ENCODE data around the gene PLK3.
"Not testable (repeated sequence)": the region's sequence is repeated elsewhere in the genome, so short reads cannot be mapped to it uniquely, and the experiment has no call there.

Gene PLK3

DNA sequence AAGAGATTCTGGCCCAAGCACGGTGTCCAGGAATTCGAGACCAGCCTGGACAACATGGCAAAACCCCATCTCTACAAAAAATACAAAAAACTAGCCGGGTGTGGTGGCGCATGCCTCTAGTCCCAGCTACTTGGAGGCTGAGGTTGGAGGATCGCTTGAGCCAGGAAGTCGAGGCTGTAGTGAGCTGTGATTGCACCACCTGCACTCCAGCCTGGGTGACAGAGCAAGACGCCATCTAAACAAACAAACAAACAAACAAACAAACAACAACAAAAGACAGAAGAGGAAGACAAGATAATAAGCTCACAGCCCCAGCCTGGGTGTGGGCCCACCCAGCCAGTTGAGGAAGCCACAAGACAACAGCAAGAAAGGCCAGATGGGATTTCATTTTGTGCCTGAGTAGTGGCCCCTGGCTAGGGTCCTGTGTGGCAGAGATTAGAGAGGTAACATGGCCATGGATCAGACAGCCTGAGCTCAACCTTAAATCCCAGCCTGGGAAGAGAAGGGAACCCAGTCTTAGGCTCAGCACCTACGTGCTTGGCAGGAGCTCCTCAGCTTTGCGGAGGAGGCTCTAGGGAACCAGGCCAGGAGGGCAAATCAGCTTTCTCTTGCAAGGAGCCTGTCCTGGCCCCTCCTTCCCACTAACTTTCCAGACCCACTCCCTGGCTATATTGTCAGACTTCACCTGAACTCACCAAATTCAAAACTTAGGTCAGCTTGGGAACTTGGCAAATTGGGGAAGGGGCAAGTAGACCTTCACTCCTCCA, 7.3 kb upstream of the PLK3 start:
- Histone ChIP-seq H3K36me3 (ENCODE audit: control insufficient read depth, insufficient read depth, low read length) (no peaks in the 10 kb centered on the region), H3K4me3 (ENCODE audit: low read length) (no peak overlapping the region), H3K27me3 (ENCODE audit: control insufficient read depth, insufficient read depth, low read length) (no peaks in the 10 kb centered on the region), H3K9ac (ENCODE audit: low read length) (no peak overlapping the region), H3K4me1 (ENCODE audit: control insufficient read depth, insufficient read depth, low read length) (peaks cover 8% of the 10 kb centered on the region), H3K9me3 (ENCODE audit: control insufficient read depth, low read length) (no peaks in the 10 kb centered on the region)

DNA sequence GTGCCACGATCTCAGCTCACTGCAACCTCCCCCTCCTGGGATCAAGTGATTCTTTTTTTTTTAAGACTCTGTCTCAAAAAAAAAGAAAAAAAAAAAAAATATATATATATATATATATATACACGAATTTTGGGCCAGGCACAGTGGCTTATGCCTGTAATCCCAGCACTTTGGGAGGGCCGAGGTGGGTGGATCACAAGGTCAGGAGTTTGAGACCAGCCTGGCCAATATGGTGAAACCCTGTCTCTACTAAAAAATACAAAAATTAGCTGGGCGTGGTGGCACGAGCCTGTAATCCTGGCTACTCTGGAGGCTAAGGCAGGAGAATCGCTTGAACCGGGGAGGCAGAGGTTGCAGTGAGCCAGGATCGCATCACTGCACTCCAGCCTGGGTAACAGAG, 2.3 kb upstream of the PLK3 start:
- not testable (repeated sequence) for H3K36me3 ChIP-seq (ENCODE audit: control insufficient read depth, insufficient read depth, low read length); H3K9ac ChIP-seq (ENCODE audit: low read length); H3K4me3 ChIP-seq (ENCODE audit: low read length); H3K9me3 ChIP-seq (ENCODE audit: control insufficient read depth, low read length); H3K27me3 ChIP-seq (ENCODE audit: control insufficient read depth, insufficient read depth, low read length)
- peaks cover 11% of the 10 kb centered on the region for H3K4me1 ChIP-seq (ENCODE audit: control insufficient read depth, insufficient read depth, low read length)

DNA sequence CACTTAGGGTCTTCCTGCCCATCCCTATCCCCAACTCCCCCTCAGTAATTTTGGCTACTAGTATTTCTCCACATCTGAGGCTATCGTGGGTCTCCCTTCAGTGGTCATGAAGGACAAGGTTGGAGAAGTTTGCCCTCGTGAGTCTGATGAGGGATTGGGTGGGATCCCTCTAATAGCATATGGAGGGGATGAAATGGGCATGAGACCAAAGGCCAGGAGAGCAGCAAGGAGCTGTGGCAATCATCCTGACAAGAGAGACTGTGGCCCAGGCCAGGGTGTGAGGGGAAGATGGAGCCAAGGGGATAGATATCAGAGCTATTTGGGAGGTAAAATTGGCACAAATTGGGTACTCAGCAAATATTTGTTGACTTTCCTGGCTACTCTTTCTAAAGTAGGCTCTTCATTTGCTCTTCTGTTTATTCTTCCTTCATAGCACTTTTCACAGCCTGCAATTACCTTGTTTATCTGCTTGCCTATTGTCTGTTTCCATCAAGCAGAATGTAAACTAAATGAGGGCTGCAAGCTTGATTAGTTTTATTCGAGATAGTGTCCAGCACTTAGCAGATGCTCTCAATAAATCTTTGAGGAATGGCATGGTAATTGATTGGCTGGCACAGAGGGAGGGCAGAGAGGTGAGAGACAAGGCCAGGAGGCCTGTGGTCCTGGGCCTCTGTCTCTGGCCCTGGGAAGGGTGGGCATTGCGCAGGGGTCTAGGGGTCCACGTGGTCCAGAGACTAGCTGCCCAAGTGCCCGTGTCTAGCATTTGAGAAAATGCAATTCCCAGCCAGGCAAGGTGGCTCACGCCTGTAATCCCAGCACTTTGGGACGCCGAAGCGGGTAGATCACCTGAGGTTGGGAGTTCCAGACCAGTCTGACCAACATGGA, 1.5 kb upstream of the PLK3 start:
- Histone ChIP-seq H3K27me3 (ENCODE audit: control insufficient read depth, insufficient read depth, low read length) (no peaks in the 10 kb centered on the region), H3K4me3 (ENCODE audit: low read length) (no peak overlapping the region), H3K9me3 (ENCODE audit: control insufficient read depth, low read length) (no peaks in the 10 kb centered on the region), H3K4me1 (ENCODE audit: control insufficient read depth, insufficient read depth, low read length) (peaks cover 11% of the 10 kb centered on the region), H3K36me3 (ENCODE audit: control insufficient read depth, insufficient read depth, low read length) (peaks cover 9% of the 10 kb centered on the region), H3K9ac (ENCODE audit: low read length) (peak overlapping the region; percentile 87)

DNA sequence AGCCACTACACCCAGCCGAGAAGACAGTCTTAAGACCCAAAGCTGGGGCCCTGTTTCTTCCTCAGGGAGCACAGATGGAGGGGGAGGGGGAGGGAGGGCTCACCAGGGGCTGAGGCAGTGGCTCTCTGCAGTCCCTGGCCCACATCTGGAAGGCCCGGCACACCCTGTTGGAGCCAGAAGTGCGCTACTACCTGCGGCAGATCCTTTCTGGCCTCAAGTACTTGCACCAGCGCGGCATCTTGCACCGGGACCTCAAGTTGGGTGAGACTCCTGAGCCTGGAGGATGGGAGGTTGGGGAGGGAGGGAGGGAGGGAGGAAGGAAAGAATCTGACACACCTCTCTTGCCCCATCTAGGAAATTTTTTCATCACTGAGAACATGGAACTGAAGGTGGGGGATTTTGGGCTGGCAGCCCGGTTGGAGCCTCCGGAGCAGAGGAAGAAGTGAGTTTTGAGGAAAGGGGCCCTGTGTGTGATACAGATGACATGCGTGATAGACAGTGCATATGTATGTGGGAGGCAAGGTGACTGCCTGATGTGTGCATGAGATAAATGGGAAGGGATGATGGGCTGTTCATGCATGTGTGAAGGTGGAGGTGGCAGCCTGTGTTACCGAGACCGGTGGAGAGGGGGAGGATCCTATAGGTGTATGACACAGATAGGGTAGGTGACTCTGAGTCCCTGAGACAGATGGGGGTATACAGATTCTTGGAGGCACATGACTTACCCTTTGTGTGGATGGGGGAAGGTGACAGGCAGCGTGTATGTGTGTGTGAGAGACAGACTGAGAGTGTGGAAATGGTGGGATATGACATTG, 1.5 kb downstream of the PLK3 start:
- no peaks in the 10 kb centered on the region for H3K27me3 ChIP-seq (ENCODE audit: control insufficient read depth, insufficient read depth, low read length)
- peaks cover 17% of the 10 kb centered on the region for H3K36me3 ChIP-seq (ENCODE audit: control insufficient read depth, insufficient read depth, low read length)
- peak overlapping the region; percentile 87 for H3K9ac ChIP-seq (ENCODE audit: low read length)
- H3K4me1 ChIP-seq (ENCODE audit: control insufficient read depth, insufficient read depth, low read length): peaks cover 33% of the 10 kb centered on the region
- H3K9me3 ChIP-seq (ENCODE audit: control insufficient read depth, low read length): no peaks in the 10 kb centered on the region
- H3K4me3 ChIP-seq (ENCODE audit: low read length): no peak overlapping the region

DNA sequence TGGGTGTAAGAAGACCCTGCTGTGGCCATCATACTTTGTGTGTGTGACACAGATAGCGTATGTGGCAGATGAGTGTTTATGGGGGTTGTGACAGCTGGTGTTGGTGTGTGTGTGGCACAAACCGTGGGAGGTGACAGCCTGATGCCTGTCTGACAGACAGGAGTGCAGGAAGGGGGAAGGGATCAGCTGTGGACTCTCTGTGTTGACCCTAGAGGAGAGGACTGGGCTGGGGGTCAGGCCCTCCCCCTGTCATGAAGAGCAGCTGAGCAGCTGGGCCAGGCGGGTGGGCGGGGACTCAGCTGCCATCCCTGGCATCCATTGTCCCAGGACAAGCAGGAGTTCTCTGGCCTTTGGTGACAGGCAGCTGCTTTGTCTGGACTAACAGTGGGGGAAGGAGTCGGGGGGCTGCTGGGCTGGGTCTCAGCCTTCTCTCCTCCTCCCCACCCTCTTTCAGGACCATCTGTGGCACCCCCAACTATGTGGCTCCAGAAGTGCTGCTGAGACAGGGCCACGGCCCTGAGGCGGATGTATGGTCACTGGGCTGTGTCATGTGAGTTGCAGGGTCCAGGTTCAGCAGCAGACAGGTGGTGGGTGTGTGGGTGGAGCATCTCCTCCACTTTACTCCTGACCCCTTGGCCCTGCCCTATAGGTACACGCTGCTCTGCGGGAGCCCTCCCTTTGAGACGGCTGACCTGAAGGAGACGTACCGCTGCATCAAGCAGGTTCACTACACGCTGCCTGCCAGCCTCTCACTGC, 2.3 kb downstream of the PLK3 start:
- Histone ChIP-seq H3K27me3 (ENCODE audit: control insufficient read depth, insufficient read depth, low read length) (no peaks in the 10 kb centered on the region), H3K36me3 (ENCODE audit: control insufficient read depth, insufficient read depth, low read length) (peaks cover 20% of the 10 kb centered on the region), H3K4me1 (ENCODE audit: control insufficient read depth, insufficient read depth, low read length) (peaks cover 41% of the 10 kb centered on the region), H3K9ac (ENCODE audit: low read length) (peak overlapping the region; percentile 23), H3K9me3 (ENCODE audit: control insufficient read depth, low read length) (no peaks in the 10 kb centered on the region), H3K4me3 (ENCODE audit: low read length) (no peak overlapping the region)

GRCh38 chr1:44803062-44803311, 2.8 kb downstream of the PLK3 start:
- Histone ChIP-seq H3K4me1 (ENCODE audit: control insufficient read depth, insufficient read depth, low read length) (peaks cover 46% of the 10 kb centered on the region), H3K27me3 (ENCODE audit: control insufficient read depth, insufficient read depth, low read length) (no peaks in the 10 kb centered on the region), H3K9me3 (ENCODE audit: control insufficient read depth, low read length) (no peaks in the 10 kb centered on the region), H3K9ac (ENCODE audit: low read length) (peak overlapping the region; percentile 23), H3K36me3 (ENCODE audit: control insufficient read depth, insufficient read depth, low read length) (peaks cover 20% of the 10 kb centered on the region), H3K4me3 (ENCODE audit: low read length) (no peak overlapping the region)

- H3K9ac ChIP-seq (ENCODE audit: low read length): peak overlapping the region; percentile 23
- H3K27me3 ChIP-seq (ENCODE audit: control insufficient read depth, insufficient read depth, low read length): no peaks in the 10 kb centered on the region
- peaks cover 20% of the 10 kb centered on the region for H3K36me3 ChIP-seq (ENCODE audit: control insufficient read depth, insufficient read depth, low read length)
- no peak overlapping the region for H3K4me3 ChIP-seq (ENCODE audit: low read length)
- H3K9me3 ChIP-seq (ENCODE audit: control insufficient read depth, low read length): no peaks in the 10 kb centered on the region
- peaks cover 51% of the 10 kb centered on the region for H3K4me1 ChIP-seq (ENCODE audit: control insufficient read depth, insufficient read depth, low read length)
Measured at GRCh38 chr1:44803312-44804095, 3.3 kb downstream of the PLK3 start.

DNA sequence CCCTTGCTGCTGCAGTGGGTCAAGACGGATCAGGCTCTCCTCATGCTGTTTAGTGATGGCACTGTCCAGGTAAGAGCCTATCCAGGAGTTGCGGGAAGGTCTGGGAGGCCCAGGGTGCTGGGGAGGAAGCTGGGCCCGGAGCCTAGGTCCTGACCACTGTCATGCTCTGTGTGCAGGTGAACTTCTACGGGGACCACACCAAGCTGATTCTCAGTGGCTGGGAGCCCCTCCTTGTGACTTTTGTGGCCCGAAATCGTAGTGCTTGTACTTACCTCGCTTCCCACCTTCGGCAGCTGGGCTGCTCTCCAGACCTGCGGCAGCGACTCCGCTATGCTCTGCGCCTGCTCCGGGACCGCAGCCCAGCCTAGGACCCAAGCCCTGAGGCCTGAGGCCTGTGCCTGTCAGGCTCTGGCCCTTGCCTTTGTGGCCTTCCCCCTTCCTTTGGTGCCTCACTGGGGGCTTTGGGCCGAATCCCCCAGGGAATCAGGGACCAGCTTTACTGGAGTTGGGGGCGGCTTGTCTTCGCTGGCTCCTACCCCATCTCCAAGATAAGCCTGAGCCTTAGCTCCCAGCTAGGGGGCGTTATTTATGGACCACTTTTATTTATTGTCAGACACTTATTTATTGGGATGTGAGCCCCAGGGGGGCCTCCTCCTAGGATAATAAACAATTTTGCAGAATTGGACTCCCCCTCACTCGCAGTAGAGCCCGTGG, 5.3 kb downstream of the PLK3 start:
- H3K4me1 ChIP-seq (ENCODE audit: control insufficient read depth, insufficient read depth, low read length): peaks cover 71% of the 10 kb centered on the region
- peaks cover 20% of the 10 kb centered on the region for H3K36me3 ChIP-seq (ENCODE audit: control insufficient read depth, insufficient read depth, low read length)
- H3K9ac ChIP-seq (ENCODE audit: low read length): no peak overlapping the region
- no peak overlapping the region for H3K4me3 ChIP-seq (ENCODE audit: low read length)
- no peaks in the 10 kb centered on the region for H3K9me3 ChIP-seq (ENCODE audit: control insufficient read depth, low read length)
- H3K27me3 ChIP-seq (ENCODE audit: control insufficient read depth, insufficient read depth, low read length): no peaks in the 10 kb centered on the region

DNA sequence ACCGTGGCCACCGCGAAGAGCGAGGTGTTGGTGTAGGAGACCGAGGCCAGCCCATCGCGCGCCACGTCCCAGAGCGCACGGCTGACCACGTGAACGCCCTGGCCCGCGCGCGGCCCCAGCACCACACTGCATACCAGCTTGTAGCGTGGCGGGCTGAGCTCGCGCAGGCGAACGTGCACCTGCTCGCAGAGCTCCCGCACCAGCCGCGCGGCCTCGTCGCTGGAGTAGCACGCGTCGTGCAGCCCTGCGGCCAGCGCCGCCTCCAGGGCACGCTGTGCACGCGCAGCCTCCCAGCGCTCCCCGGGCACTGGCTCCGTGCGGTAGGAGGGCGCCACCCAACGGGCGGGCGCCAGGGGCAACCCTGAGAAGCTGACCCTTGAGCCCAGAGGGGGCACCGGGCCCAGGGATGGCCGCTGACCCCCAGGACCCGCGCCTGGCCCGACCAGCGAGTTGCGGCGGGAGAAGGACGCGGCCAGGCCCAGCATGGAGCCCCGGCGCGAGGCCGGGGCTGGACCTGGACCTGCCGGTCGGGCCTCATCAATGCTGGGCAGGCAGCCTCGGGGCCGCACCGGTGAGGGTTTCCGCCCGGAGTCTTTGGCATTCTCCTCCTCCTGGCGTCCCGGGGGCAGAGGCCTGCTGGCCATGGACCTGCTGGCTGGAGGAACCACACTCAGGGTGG, 6.0 kb downstream of the PLK3 start:
- Histone ChIP-seq H3K9ac (ENCODE audit: low read length) (peak overlapping the region; percentile 89), H3K36me3 (ENCODE audit: control insufficient read depth, insufficient read depth, low read length) (peaks cover 20% of the 10 kb centered on the region), H3K4me3 (ENCODE audit: low read length) (peak overlapping the region; percentile 20), H3K27me3 (ENCODE audit: control insufficient read depth, insufficient read depth, low read length) (no peaks in the 10 kb centered on the region), H3K4me1 (ENCODE audit: control insufficient read depth, insufficient read depth, low read length) (peaks cover 74% of the 10 kb centered on the region), H3K9me3 (ENCODE audit: control insufficient read depth, low read length) (no peaks in the 10 kb centered on the region)

DNA sequence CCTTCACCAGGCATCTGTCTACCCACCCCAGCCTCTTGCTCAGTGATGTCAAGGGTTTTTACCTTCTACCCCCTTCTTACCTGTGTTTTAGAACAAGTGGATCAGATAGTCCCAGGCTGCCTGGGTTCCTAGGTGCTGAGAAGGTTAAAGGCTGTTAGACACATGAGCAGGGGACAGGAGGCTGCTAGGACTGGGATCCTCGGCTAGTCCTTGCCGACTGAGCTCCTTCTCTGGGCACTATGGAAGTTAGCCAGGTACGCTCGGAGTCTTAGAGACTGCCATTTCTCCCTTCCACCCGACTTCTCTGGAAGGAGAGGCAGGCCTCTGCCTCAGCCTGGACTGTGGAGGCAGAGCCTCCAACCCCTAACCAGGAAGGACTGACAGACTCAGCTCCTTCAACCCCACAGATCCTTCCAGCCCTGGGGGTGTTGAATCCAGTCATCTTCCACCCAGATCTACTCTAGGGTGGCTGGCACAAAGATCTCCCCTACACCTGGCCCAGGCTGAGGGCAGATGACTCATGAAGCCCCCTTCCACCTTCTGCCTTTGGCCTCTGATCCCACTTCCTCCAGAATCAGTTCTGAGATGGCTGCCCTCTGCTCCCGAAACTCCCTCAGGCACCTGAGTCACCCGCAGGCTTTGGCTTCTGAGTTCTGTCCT, 6.7 kb downstream of the PLK3 start, which contains the start of gene DYNLT4:
Gene DYNLT4, minus strand, starts transcription at position 648 of the 660 bp plus-strand sequence. CDS start 683 bp downstream, outside the sequence.
- Histone ChIP-seq H3K4me1 (ENCODE audit: control insufficient read depth, insufficient read depth, low read length) (peaks cover 73% of the 10 kb centered on the region), H3K36me3 (ENCODE audit: control insufficient read depth, insufficient read depth, low read length) (peaks cover 20% of the 10 kb centered on the region), H3K9ac (ENCODE audit: low read length) (peak within 1 kb of the TSS; percentile 89), H3K27me3 (ENCODE audit: control insufficient read depth, insufficient read depth, low read length) (no peaks in the 10 kb centered on the region), H3K4me3 (ENCODE audit: low read length) (peak within 1 kb of the TSS; percentile 20), H3K9me3 (ENCODE audit: control insufficient read depth, low read length) (no peaks in the 10 kb centered on the region)

Data from mucosa of stomach (tissue), 1 donor.